Urinary bladder (tissue), 4 donors: ENCODE results near the gene UBE2G2. TPM values are rescaled to one million over a fixed set of nuclear protein-coding genes. Genes with fewer than 3 reads are reported as not detected.
"Not testable (repeated sequence)": the region's sequence is repeated elsewhere in the genome, so short reads cannot be mapped to it uniquely, and the experiment has no call there.

Experiments
- DNase-seq: peaks from one replicate; pipeline ENCODE4 v3.0.0-alpha.2; 2015; ENCODE audit errors: extremely low spot score
- H3K27ac ChIP-seq: one replicate; pipeline ENCODE4 v1.5.1; 2013; ENCODE audit warnings: low read depth, mild to moderate bottlenecking, moderate library complexity
- H3K36me3 ChIP-seq: one replicate; pipeline ENCODE4 v1.6.1; 2013; ENCODE audit warnings: mild to moderate bottlenecking, moderate library complexity; ENCODE audit not compliant: insufficient read depth
- H3K4me1 ChIP-seq: one replicate; pipeline ENCODE4 v1.6.1; 2013; ENCODE audit warnings: mild to moderate bottlenecking, moderate library complexity; ENCODE audit not compliant: insufficient read depth
- H3K4me3 ChIP-seq: one replicate; pipeline ENCODE4 v1.5.1; 2013; ENCODE audit warnings: low read depth, low read length
- WGBS: extraction: QIAGEN DNeasy Blood & Tissue Kit; methylation state at CpG from one replicate; pipeline ENCODE4 v1.1.7; 2013; 5-methylcytosine and 5-hydroxymethylcytosine counted together
- polyA plus RNA-seq: library from polyadenylated mRNA; stranded (reverse); fragments of 200-250 nt; gene quantifications from one replicate; pipeline ENCODE4 v1.2.3, GENCODE V29; 2013
- total RNA-seq: library from RNA; depleted of rRNA; stranded (reverse); fragments of >200 nt; gene quantifications from one replicate; pipeline ENCODE4 v1.2.3, GENCODE V29; 2014
- donor health status: healthy with polysubstance abuse.
- donor health status: healthy.

UBE2G2 gene
- total and polyA plus RNA-seq, 2 donors, result 65.4 to 75.9 TPM

GRCh38 chr21:44832516-44833255, 31.1 kb upstream of the UBE2G2 start:
- DNase-seq, H3K27ac ChIP-seq, H3K36me3 ChIP-seq, H3K4me3 ChIP-seq, H3K4me1 ChIP-seq: not testable (repeated sequence)
- 83% methylated on average over 23 of the region's 23 CpGs for WGBS

- DNase-seq, result no peak
- Histone ChIP-seq H3K36me3 (no peaks in the 10 kb centered on the region), H3K4me3 (no peak overlapping the region), H3K4me1 (no peaks in the 10 kb centered on the region), H3K27ac (no peak overlapping the region)
- 34% methylated on average over 7 of the region's 7 CpGs for WGBS
Measured at GRCh38 chr21:44831227-44831860, 29.7 kb upstream of the UBE2G2 start.

- Histone ChIP-seq H3K4me3 (no peak overlapping the region), H3K36me3 (no peaks in the 10 kb centered on the region), H3K4me1 (no peaks in the 10 kb centered on the region), H3K27ac (no peak overlapping the region)
- DNase-seq, result no peak
- WGBS, result 68% methylated on average over 2 of the region's 2 CpGs
Measured at GRCh38 chr21:44829507-44830092, 28.0 kb upstream of the UBE2G2 start.

GRCh38 chr21:44828362-44829056, 26.9 kb upstream of the UBE2G2 start:
- Histone ChIP-seq H3K4me1 (no peaks in the 10 kb centered on the region), H3K4me3 (no peak overlapping the region), H3K27ac (no peak overlapping the region), H3K36me3 (no peaks in the 10 kb centered on the region)
- DNase-seq, result no peak
- 86% methylated on average over 4 of the region's 4 CpGs for WGBS

GRCh38 chr21:44823179-44823660, 21.6 kb upstream of the UBE2G2 start:
- Histone ChIP-seq H3K36me3 (no peaks in the 10 kb centered on the region), H3K4me3 (no peak overlapping the region), H3K4me1 (no peaks in the 10 kb centered on the region), H3K27ac (no peak overlapping the region)
- DNase-seq, result no peak
- WGBS, result 87% methylated on average over 1 of the region's 1 CpG

GRCh38 chr21:44822484-44823178, 21.0 kb upstream of the UBE2G2 start:
- Histone ChIP-seq H3K36me3 (no peaks in the 10 kb centered on the region), H3K27ac (no peak overlapping the region), H3K4me3 (no peak overlapping the region), H3K4me1 (no peaks in the 10 kb centered on the region)
- WGBS, result 66% methylated on average over 5 of the region's 5 CpGs
- DNase-seq, result no peak

GRCh38 chr21:44820851-44821250, 19.2 kb upstream of the UBE2G2 start:
- Histone ChIP-seq H3K4me1 (peaks cover 2% of the 10 kb centered on the region), H3K27ac (no peak overlapping the region), H3K36me3 (no peaks in the 10 kb centered on the region), H3K4me3 (no peak overlapping the region)
- no peak for DNase-seq
- 69% methylated on average over 3 of the region's 3 CpGs for WGBS

- Histone ChIP-seq H3K4me1 (peaks cover 2% of the 10 kb centered on the region), H3K4me3 (no peak overlapping the region), H3K36me3 (no peaks in the 10 kb centered on the region), H3K27ac (no peak overlapping the region)
- DNase-seq, result no peak
- WGBS, result 97% methylated on average over 33 of the region's 33 CpGs
Measured at GRCh38 chr21:44819283-44820243, 17.9 kb upstream of the UBE2G2 start.

- H3K36me3 ChIP-seq, result no peaks in the 10 kb centered on the region
- peaks cover 2% of the 10 kb centered on the region for H3K4me1 ChIP-seq
- no peak for DNase-seq
- 54% methylated on average over 37 of the region's 37 CpGs for WGBS
- H3K27ac ChIP-seq, result no peak overlapping the region
- peak overlapping the region; percentile 64 for H3K4me3 ChIP-seq
Measured at GRCh38 chr21:44818640-44819011, 17.0 kb upstream of the UBE2G2 start.

- peaks cover 2% of the 10 kb centered on the region for H3K4me1 ChIP-seq
- H3K36me3 ChIP-seq, result no peaks in the 10 kb centered on the region
- under 1% methylated on average over 108 of the region's 108 CpGs for WGBS
- no peak for DNase-seq
- H3K27ac ChIP-seq, result peak within 1 kb of the TSS; percentile 76
- H3K4me3 ChIP-seq, result peak within 1 kb of the TSS; percentile 64
Measured at GRCh38 chr21:44817914-44818639, 16.5 kb upstream of the UBE2G2 start, which contains the start of gene SUMO3. Gene SUMO3, minus strand, starts transcription at chr21:44818062. Its CDS starts 94 bp downstream, at chr21:44817968.

GRCh38 chr21:44817506-44817880, 15.9 kb upstream of the UBE2G2 start:
- peak overlapping the region; percentile 64 for H3K4me3 ChIP-seq
- DNase-seq, result peak; percentile 45
- no peak overlapping the region for H3K27ac ChIP-seq
- under 1% methylated on average over 43 of the region's 43 CpGs for WGBS
- no peaks in the 10 kb centered on the region for H3K36me3 ChIP-seq
- H3K4me1 ChIP-seq, result peaks cover 2% of the 10 kb centered on the region
